Kidney (tissue), 14 donors: ENCODE measurements around the gene C6orf89. TPM values are rescaled to one million over a fixed set of nuclear protein-coding genes. Genes with fewer than 3 reads are reported as not detected.

ENCODE experiments used
- DNase-seq, 5 donors: peaks; one replicate each; pipeline ENCODE4 v3.0.0-alpha.2; 2013 to 2020
- FAIRE-seq: peaks from 2 replicates; lab custom pipeline; 2012; peaks lifted over from hg19 to GRCh38; lab: Jason Lieb, UNC
- H3K27ac ChIP-seq, 2 donors: one replicate each; pipeline ENCODE4 v1.7.0; 2013; ENCODE audit warnings: low read depth in 2 of 2, low read length in 2 of 2, inconsistent platforms in 1 of 2
- H3K27me3 ChIP-seq: one replicate; pipeline ENCODE4 v1.7.1; 2013; ENCODE audit warnings: low read length, inconsistent platforms; ENCODE audit not compliant: control insufficient read depth, insufficient read depth
- H3K36me3 ChIP-seq, 3 donors: one replicate each; pipeline versions ENCODE4 v1.7.0 to v1.7.1; 2013; ENCODE audit warnings: low read length in 3 of 3, control low read depth in 1 of 3, inconsistent platforms in 1 of 3; ENCODE audit not compliant: insufficient read depth in 3 of 3, control insufficient read depth in 2 of 3
- H3K4me1 ChIP-seq, 3 donors: one replicate each; pipeline versions ENCODE4 v1.7.0 to v1.7.1; 2013; ENCODE audit warnings: low read length in 3 of 3, inconsistent platforms in 1 of 3, low read depth in 1 of 3; ENCODE audit not compliant: control insufficient read depth in 2 of 3, insufficient read depth in 2 of 3
- H3K4me3 ChIP-seq, 3 donors: one replicate each; pipeline versions ENCODE4 v1.7.0 to v1.8.1; 2013; ENCODE audit warnings: low read length in 3 of 3, control low read depth in 1 of 3, inconsistent platforms in 1 of 3
- H3K9ac ChIP-seq, 3 donors: one replicate each; pipeline versions ENCODE4 v1.7.0 to v1.7.1; 2013; ENCODE audit warnings: low read length in 3 of 3, control low read depth in 1 of 3, inconsistent platforms in 1 of 3
- H3K9me3 ChIP-seq, 3 donors: one replicate each; pipeline versions ENCODE4 v1.7.0 to v1.7.1; 2013; ENCODE audit warnings: low read length in 3 of 3, control low read depth in 1 of 3, inconsistent platforms in 1 of 3; ENCODE audit not compliant: control insufficient read depth in 2 of 3, insufficient read depth in 1 of 3
- CTCF ChIP-seq: IDR thresholded peaks from 3 replicates; pipeline ENCODE4 v1.5.1; 2012; ENCODE audit warnings: mild to moderate bottlenecking, moderate library complexity, borderline replicate concordance; ENCODE audit not compliant: insufficient read depth; ENCODE audit errors: extremely low read depth
- intact Hi-C: fragments of 100-400 bp; cut with DNase I; formaldehyde crosslinking; loops from one replicate; pipeline ENCODE4 v1.11.1; 2022
- polyA plus RNA-seq: library from polyadenylated mRNA; stranded (reverse); fragments of 350-450 nt; fragmentation: Illumina TruSeq; extraction: RNeasy Lipid Tissue Mini Kit (QIAGEN cat#74804); gene quantifications from one replicate; pipeline ENCODE4 v1.2.3, GENCODE V29; 2014; ENCODE audit warnings: low read depth, low replicate concordance; ENCODE audit not compliant: insufficient read depth
- total RNA-seq: library from RNA; stranded (reverse); fragmentation: NEBNext Ultra II Directional; extraction: Animal tissue kit (Norgen Biotek cat#: 25700); gene quantifications from one replicate; pipeline ENCODE4 v1.2.1, GENCODE V29; 2021
- donor health status: control.
- donor health status: control.
- donor health status: control.
- donor health status: control.
- donor health status: control.
- donor health status: DM: yes; HTN: yes; CAD: no.
- donor health status: Normal renal cell carcinoma (clear cell type).

Gene C6orf89
- total and polyA plus RNA-seq, 2 donors from 2014 or later: 25.7 to 72.4 TPM

DNA sequence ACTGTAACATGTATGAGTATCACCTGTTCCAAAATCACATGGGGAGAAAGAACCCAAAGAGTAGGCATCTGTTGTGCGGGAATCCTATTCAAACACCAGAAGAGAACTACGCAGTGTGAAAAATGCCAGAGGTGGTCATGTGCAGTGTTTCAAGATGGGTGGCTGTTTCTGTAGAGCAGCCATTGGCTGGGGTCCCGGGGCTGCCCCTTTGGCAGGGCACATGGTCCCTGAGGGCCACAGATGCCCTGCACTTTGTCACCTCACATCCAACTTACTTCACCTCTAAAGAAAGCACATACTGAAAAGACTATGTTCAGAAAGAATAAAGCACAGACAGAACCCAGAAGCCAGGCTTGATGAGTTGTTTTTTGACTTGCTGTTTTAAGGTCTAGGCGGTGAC lies 87.9 kb downstream of the C6orf89 start:
- intact Hi-C loops: no loop called here
- H3K27ac ChIP-seq: no peak overlapping the region
- no peak for TF ChIP-seq CTCF
- no peak overlapping the region for H3K4me3 ChIP-seq
- no peak overlapping the region for H3K9ac ChIP-seq
- FAIRE-seq (no peak), DNase-seq (no peak)
- peaks cover 0 to 10% (median 3%) of the 10 kb centered on the region in 3 donors for H3K4me1 ChIP-seq
- no peaks in the 10 kb centered on the region for H3K9me3 ChIP-seq
- H3K36me3 ChIP-seq: peaks cover 2 to 86% (median 84%) of the 10 kb centered on the region in 3 donors
- no peaks in the 10 kb centered on the region for H3K27me3 ChIP-seq

- DNase-seq: no peak
- Histone ChIP-seq H3K4me3 (no peak overlapping the region), H3K27ac (no peak overlapping the region), H3K9me3 (no peaks in the 10 kb centered on the region), H3K9ac (no peak overlapping the region), H3K27me3 (no peaks in the 10 kb centered on the region), H3K4me1 (peaks cover 0 to 8% (median 0%) of the 10 kb centered on the region in 3 donors), H3K36me3 (peaks cover 2 to 72% (median 67%) of the 10 kb centered on the region in 3 donors)
- intact Hi-C loops: no loop called here
- no peak for FAIRE-seq
- TF ChIP-seq CTCF: no peak
These were observed 89.7 kb downstream of the C6orf89 start for GRCh38 chr6:36975231-36976006.

GRCh38 chr6:36976007-36976264 lies 90.2 kb downstream of the C6orf89 start:
- FAIRE-seq: no peak
- no peak overlapping the region for H3K9ac ChIP-seq
- intact Hi-C loops: no loop called here
- H3K9me3 ChIP-seq: no peaks in the 10 kb centered on the region
- no peak for TF ChIP-seq CTCF
- H3K27ac ChIP-seq: no peak overlapping the region
- DNase-seq: no peak
- H3K4me1 ChIP-seq: peaks cover 0 to 11% (median 0%) of the 10 kb centered on the region in 3 donors
- H3K27me3 ChIP-seq: no peaks in the 10 kb centered on the region
- peaks cover 2 to 67% (median 62%) of the 10 kb centered on the region in 3 donors for H3K36me3 ChIP-seq
- H3K4me3 ChIP-seq: no peak overlapping the region

DNA sequence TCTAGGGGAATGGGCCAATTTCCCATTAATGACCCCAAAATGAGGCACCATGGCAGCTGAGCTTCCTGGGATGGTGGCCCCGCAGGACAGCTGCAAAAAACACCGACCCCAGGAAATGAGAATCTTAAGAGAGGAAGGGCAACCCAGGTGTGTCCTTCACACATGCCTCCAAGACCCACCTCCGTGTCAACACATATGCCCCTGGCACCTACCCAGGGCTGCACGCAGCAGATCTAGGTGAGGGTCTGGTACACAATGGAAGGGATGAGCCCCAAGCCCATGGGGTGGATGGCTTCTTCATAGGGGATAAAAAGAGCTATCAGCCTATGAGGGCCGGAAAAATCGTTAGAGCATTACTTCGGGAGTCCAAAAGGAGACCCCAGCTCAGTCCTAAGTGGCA lies 90.8 kb downstream of the C6orf89 start:
- TF ChIP-seq CTCF: no peak
- no peak for FAIRE-seq

More for the DNA sequence above, 90.8 kb downstream of the C6orf89 start:
- no peak overlapping the region for H3K9ac ChIP-seq
- no peak overlapping the region for H3K27ac ChIP-seq
- intact Hi-C loops: no loop called here
- H3K4me1 ChIP-seq: peaks cover 0 to 12% (median 0%) of the 10 kb centered on the region in 3 donors
- H3K36me3 ChIP-seq: peaks cover 2 to 61% (median 56%) of the 10 kb centered on the region in 3 donors
- H3K27me3 ChIP-seq: no peaks in the 10 kb centered on the region
- DNase-seq: no peak
- H3K9me3 ChIP-seq: no peaks in the 10 kb centered on the region
- no peak overlapping the region for H3K4me3 ChIP-seq
